Vagina (tissue), 2 donors: ENCODE results near the gene S100A8. TPM values are rescaled to one million over a fixed set of nuclear protein-coding genes. Genes with fewer than 3 reads are reported as not detected.

ENCODE experiments used
- DNase-seq, 2 donors: peaks; one replicate each; pipeline ENCODE4 v3.0.0-alpha.2; 2017; ENCODE audit errors: extremely low spot score in 2 of 2
- H3K27ac ChIP-seq: fragments of 200-600 bp; sonication (generic); one replicate; pipeline ENCODE4 v1.5.1; 2019
- H3K27me3 ChIP-seq: fragments of 200-600 bp; sonication (generic); one replicate; pipeline ENCODE4 v1.5.1; 2019
- H3K36me3 ChIP-seq, 2 donors: fragments of 200-600 bp; sonication (generic); one replicate each; pipeline ENCODE4 v1.5.1; 2017 to 2019
- H3K4me1 ChIP-seq: fragments of 200-600 bp; sonication (generic); one replicate; pipeline ENCODE4 v1.5.1; 2019
- H3K4me3 ChIP-seq, 2 donors: fragments of 200-600 bp; sonication (generic); 1 replicate in 1 of 2; 2 replicates in 1 of 2; pipeline ENCODE4 v1.5.1; 2016 to 2019
- H3K9me3 ChIP-seq: fragments of 200-600 bp; sonication (generic); one replicate; pipeline ENCODE4 v1.5.1; 2019
- POLR2A ChIP-seq, 2 donors: fragments of 450-650 bp; IDR thresholded peaks; one replicate each; pipeline ENCODE4 v1.6.1; 2017; ENCODE audit warnings: antibody characterized with exemption in 2 of 2, mild to moderate bottlenecking in 2 of 2, moderate library complexity in 2 of 2
- POLR2AphosphoS5 ChIP-seq, 2 donors: sonication (generic); formaldehyde crosslinking; IDR thresholded peaks; one replicate each; pipeline ENCODE4 v1.9.0; 2017; ENCODE audit warnings: antibody characterized with exemption in 2 of 2, mild to moderate bottlenecking in 2 of 2, low read depth in 1 of 2; ENCODE audit not compliant: insufficient read depth in 1 of 2
- intact Hi-C: fragments of 100-400 bp; cut with DNase I; formaldehyde crosslinking; loops from one replicate; pipeline ENCODE4 v1.15.1; 2023
- total RNA-seq: library from RNA; depleted of rRNA; stranded (reverse); fragments of >200 nt; gene quantifications from one replicate; pipeline ENCODE4 v1.2.3, GENCODE V29; 2016
- TF ChIP-seq, protein P1 (sequence below), 3 experiments: fragments of 450-650 bp in 2 of 3; fragments of 200-600 bp in 1 of 3; sonication (generic) in 1 of 3; IDR thresholded peaks; one replicate each; pipeline ENCODE4 v1.5.1; 2017 to 2019; ENCODE audit warnings: antibody characterized with exemption in 3 of 3, mild to moderate bottlenecking in 2 of 3, moderate library complexity in 2 of 3

Gene S100A8
- total RNA-seq, 1 donor from 2014 or later = 1,155 TPM

GRCh38 chr1:153362187-153362775 lies 28.6 kb downstream of the S100A8 start:
- peak in 1 of 2 donors; percentile 67 for DNase-seq
- Histone ChIP-seq H3K27me3 (no peaks in the 10 kb centered on the region), H3K36me3 (no peaks in the 10 kb centered on the region), H3K27ac (no peak overlapping the region), H3K4me3 (no peak overlapping the region), H3K9me3 (no peaks in the 10 kb centered on the region), H3K4me1 (peaks cover 2% of the 10 kb centered on the region)
- intact Hi-C loops = no loop called here
- TF ChIP-seq POLR2AphosphoS5 (IDR thresholded peaks at IDR 0.05; ENCODE audit: insufficient read depth in 1 of 2, low read depth in 1 of 2) (no peak), POLR2A (IDR thresholded peaks at IDR 0.05) (no peak)
- TF ChIP-seq, protein P1, sequence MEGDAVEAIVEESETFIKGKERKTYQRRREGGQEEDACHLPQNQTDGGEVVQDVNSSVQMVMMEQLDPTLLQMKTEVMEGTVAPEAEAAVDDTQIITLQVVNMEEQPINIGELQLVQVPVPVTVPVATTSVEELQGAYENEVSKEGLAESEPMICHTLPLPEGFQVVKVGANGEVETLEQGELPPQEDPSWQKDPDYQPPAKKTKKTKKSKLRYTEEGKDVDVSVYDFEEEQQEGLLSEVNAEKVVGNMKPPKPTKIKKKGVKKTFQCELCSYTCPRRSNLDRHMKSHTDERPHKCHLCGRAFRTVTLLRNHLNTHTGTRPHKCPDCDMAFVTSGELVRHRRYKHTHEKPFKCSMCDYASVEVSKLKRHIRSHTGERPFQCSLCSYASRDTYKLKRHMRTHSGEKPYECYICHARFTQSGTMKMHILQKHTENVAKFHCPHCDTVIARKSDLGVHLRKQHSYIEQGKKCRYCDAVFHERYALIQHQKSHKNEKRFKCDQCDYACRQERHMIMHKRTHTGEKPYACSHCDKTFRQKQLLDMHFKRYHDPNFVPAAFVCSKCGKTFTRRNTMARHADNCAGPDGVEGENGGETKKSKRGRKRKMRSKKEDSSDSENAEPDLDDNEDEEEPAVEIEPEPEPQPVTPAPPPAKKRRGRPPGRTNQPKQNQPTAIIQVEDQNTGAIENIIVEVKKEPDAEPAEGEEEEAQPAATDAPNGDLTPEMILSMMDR (IDR thresholded peaks at IDR 0.05) = no peak

- DNase-seq = peak in 1 of 2 donors; percentile 55
- H3K27ac ChIP-seq = no peak overlapping the region
- intact Hi-C loops = no loop called here
- H3K4me1 ChIP-seq = no peaks in the 10 kb centered on the region
- no peaks in the 10 kb centered on the region for H3K36me3 ChIP-seq
- no peak for TF ChIP-seq POLR2AphosphoS5 (IDR thresholded peaks at IDR 0.05; ENCODE audit: insufficient read depth in 1 of 2, low read depth in 1 of 2)
- TF ChIP-seq POLR2A (IDR thresholded peaks at IDR 0.05) = no peak
- TF ChIP-seq, protein P1 (IDR thresholded peaks at IDR 0.05) = no peak
- no peaks in the 10 kb centered on the region for H3K27me3 ChIP-seq
- H3K9me3 ChIP-seq = no peaks in the 10 kb centered on the region
- H3K4me3 ChIP-seq = no peak overlapping the region
These were observed 29.3 kb downstream of the S100A8 start for GRCh38 chr1:153361480-153362109.

DNA sequence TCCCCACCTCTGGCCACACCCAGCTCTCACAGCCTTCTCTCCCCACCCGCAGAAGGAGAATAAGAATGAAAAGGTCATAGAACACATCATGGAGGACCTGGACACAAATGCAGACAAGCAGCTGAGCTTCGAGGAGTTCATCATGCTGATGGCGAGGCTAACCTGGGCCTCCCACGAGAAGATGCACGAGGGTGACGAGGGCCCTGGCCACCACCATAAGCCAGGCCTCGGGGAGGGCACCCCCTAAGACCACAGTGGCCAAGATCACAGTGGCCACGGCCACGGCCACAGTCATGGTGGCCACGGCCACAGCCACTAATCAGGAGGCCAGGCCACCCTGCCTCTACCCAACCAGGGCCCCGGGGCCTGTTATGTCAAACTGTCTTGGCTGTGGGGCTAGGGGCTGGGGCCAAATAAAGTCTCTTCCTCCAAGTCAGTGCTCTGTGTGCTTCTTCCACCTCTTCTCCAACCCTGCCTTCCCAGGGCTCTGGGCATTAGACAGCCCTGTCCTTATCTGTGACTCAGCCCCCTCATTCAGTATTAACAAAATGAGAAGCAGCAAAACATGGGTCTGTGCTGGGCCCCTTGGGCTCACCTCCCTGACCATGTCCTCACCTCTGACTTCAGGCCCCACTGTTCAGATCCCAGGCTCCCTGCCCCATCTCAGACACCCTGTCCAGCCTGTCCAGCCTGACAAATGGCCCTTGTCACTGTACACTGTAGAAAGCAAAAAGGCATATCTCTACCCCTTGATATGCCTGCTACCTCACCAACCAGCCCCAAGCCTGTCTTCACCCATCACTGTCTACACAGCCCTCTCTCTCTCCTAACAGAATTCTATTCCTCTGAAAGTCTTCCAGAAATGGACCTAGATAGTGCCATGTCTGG lies 30.0 kb downstream of the S100A8 start:
- Histone ChIP-seq H3K4me3 (no peak overlapping the region), H3K27ac (no peak overlapping the region), H3K36me3 (no peaks in the 10 kb centered on the region), H3K9me3 (no peaks in the 10 kb centered on the region), H3K4me1 (no peaks in the 10 kb centered on the region), H3K27me3 (no peaks in the 10 kb centered on the region)
- DNase-seq = peak in 1 of 2 donors; percentile 77
- TF ChIP-seq, protein P1 (IDR thresholded peaks at IDR 0.05) = no peak
- no peak for TF ChIP-seq POLR2AphosphoS5 (IDR thresholded peaks at IDR 0.05; ENCODE audit: insufficient read depth in 1 of 2, low read depth in 1 of 2)
- intact Hi-C loops = no loop called here

- H3K9me3 ChIP-seq = no peaks in the 10 kb centered on the region
- intact Hi-C loops = no loop called here
- no peaks in the 10 kb centered on the region for H3K4me1 ChIP-seq
- TF ChIP-seq POLR2AphosphoS5 (IDR thresholded peaks at IDR 0.05; ENCODE audit: insufficient read depth in 1 of 2, low read depth in 1 of 2) (no peak), POLR2A (IDR thresholded peaks at IDR 0.05) (no peak)
- TF ChIP-seq, protein P1 (IDR thresholded peaks at IDR 0.05) = no peak
- no peaks in the 10 kb centered on the region for H3K27me3 ChIP-seq
- H3K27ac ChIP-seq = no peak overlapping the region
- DNase-seq = no peak
- no peak overlapping the region for H3K4me3 ChIP-seq
- no peaks in the 10 kb centered on the region for H3K36me3 ChIP-seq
These were observed 30.7 kb downstream of the S100A8 start for GRCh38 chr1:153360190-153360589.
